SK-N-MC (cell line): ENCODE measurements around the gene CYP2D6.

Source experiments
- EZH2 ChIP-seq: fragments of 200-600 bp; sonication (generic); IDR thresholded peaks from one replicate; pipeline ENCODE4 v1.6.1; 2017; ENCODE audit warnings: antibody characterized with exemption
- FOXP2 ChIP-seq: optimal IDR thresholded peaks from 2 replicates; pipeline ENCODE3; 2011; ENCODE audit warnings: mild to moderate bottlenecking, moderate library complexity; ENCODE audit not compliant: insufficient read depth; ENCODE audit errors: extremely low read length, control extremely low read depth
- POLR2AphosphoS5 ChIP-seq: IDR thresholded peaks from 2 replicates; pipeline ENCODE4 v1.6.1; 2012; ENCODE audit warnings: mild to moderate bottlenecking, low read depth, low read length, borderline replicate concordance

- TF ChIP-seq POLR2AphosphoS5 = no peak
- TF ChIP-seq FOXP2 = no peak
- no peak for TF ChIP-seq EZH2
Observed at GRCh38 chr22:42151924-42152635, 21.5 kb upstream of the CYP2D6 start.
